ENCODE measurements around the gene PIK3C3.

DNA sequence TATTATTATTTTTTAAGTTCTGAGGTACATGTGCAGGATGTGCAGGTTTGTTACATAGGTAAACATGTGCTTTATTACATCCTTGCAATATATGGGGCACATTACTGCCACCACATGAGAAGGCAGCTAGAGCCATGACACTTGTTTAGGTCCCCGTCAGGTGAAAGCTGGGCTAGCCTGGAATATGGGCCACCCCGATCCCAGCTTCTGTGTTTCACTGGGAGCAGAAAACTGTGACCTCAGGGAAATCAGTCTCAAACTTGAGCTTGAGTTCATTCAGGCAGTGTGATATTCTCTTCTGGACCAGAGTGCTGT is 176.9 kb downstream of the PIK3C3 start:
- TF ChIP-seq, protein P1, sequence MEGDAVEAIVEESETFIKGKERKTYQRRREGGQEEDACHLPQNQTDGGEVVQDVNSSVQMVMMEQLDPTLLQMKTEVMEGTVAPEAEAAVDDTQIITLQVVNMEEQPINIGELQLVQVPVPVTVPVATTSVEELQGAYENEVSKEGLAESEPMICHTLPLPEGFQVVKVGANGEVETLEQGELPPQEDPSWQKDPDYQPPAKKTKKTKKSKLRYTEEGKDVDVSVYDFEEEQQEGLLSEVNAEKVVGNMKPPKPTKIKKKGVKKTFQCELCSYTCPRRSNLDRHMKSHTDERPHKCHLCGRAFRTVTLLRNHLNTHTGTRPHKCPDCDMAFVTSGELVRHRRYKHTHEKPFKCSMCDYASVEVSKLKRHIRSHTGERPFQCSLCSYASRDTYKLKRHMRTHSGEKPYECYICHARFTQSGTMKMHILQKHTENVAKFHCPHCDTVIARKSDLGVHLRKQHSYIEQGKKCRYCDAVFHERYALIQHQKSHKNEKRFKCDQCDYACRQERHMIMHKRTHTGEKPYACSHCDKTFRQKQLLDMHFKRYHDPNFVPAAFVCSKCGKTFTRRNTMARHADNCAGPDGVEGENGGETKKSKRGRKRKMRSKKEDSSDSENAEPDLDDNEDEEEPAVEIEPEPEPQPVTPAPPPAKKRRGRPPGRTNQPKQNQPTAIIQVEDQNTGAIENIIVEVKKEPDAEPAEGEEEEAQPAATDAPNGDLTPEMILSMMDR (IDR thresholded peaks at IDR 0.05): no peak
- TF ChIP-seq NFIC (IDR thresholded peaks at IDR 0.05; ENCODE audit: borderline replicate concordance) (no peak), YY1 (IDR thresholded peaks at IDR 0.05; ENCODE audit: low read depth) (no peak), RXRA (IDR thresholded peaks at IDR 0.05; ENCODE audit: borderline replicate concordance, low read depth) (no peak), RAD21 (IDR thresholded peaks at IDR 0.05; ENCODE audit: low read length) (no peak), EP300 (IDR thresholded peaks at IDR 0.05; ENCODE audit: borderline replicate concordance in 1 of 2, low read depth in 1 of 2, low read length in 1 of 2) (no peak), GATA2 (CRISPR knock-in tag; IDR thresholded peaks at IDR 0.05) (no peak), CHD2 (IDR thresholded peaks at IDR 0.05; ENCODE audit: low read length, partially characterized antibody) (no peak), SIN3A (IDR thresholded peaks at IDR 0.05; ENCODE audit: borderline replicate concordance, low read depth, low read length) (no peak), TEAD4 (IDR thresholded peaks at IDR 0.05; ENCODE audit: borderline replicate concordance, insufficient read depth) (no peak), RFX5 (IDR thresholded peaks at IDR 0.05; ENCODE audit: low read length) (no peak)
- TF ChIP-seq, protein P2, sequence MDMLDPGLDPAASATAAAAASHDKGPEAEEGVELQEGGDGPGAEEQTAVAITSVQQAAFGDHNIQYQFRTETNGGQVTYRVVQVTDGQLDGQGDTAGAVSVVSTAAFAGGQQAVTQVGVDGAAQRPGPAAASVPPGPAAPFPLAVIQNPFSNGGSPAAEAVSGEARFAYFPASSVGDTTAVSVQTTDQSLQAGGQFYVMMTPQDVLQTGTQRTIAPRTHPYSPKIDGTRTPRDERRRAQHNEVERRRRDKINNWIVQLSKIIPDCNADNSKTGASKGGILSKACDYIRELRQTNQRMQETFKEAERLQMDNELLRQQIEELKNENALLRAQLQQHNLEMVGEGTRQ (IDR thresholded peaks at IDR 0.05; ENCODE audit: borderline replicate concordance, low read depth, low read length): no peak
- TF ChIP-seq, protein P3, sequence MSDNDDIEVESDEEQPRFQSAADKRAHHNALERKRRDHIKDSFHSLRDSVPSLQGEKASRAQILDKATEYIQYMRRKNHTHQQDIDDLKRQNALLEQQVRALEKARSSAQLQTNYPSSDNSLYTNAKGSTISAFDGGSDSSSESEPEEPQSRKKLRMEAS (IDR thresholded peaks at IDR 0.05; ENCODE audit: low read depth): no peak
- TF ChIP-seq, protein P4, sequence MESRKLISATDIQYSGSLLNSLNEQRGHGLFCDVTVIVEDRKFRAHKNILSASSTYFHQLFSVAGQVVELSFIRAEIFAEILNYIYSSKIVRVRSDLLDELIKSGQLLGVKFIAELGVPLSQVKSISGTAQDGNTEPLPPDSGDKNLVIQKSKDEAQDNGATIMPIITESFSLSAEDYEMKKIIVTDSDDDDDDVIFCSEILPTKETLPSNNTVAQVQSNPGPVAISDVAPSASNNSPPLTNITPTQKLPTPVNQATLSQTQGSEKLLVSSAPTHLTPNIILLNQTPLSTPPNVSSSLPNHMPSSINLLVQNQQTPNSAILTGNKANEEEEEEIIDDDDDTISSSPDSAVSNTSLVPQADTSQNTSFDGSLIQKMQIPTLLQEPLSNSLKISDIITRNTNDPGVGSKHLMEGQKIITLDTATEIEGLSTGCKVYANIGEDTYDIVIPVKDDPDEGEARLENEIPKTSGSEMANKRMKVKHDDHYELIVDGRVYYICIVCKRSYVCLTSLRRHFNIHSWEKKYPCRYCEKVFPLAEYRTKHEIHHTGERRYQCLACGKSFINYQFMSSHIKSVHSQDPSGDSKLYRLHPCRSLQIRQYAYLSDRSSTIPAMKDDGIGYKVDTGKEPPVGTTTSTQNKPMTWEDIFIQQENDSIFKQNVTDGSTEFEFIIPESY (IDR thresholded peaks at IDR 0.05; ENCODE audit: borderline replicate concordance, low read depth): no peak

Measured in SK-N-SH (cell line).